Activated CD4-positive, alpha-beta memory T cell treated with anti-CD3 and anti-CD28 coated beads for 36 hours (primary cell): ENCODE measurements around the gene SARDH. TPM values are rescaled to one million over a fixed set of nuclear protein-coding genes. Genes with fewer than 3 reads are reported as not detected.

Experiments used
- CTCF ChIA-PET: fragments of 350-600 bp; sonication (Branson Sonifier 250); formaldehyde crosslinking; loops from one replicate; lab custom pipeline; 2021; ENCODE audit warnings: antibody characterized with exemption, inconsistent platforms; lab: Charles Lee
- POLR2A ChIA-PET: fragments of 350-600 bp; sonication (Branson Sonifier 250); formaldehyde crosslinking; loops from one replicate; lab custom pipeline; 2021; ENCODE audit warnings: antibody characterized with exemption; lab: Charles Lee
- DNase-seq: peaks from one replicate; pipeline ENCODE4 v3.0.0-alpha.2; 2020
- H3K27ac Mint-ChIP-seq: one replicate; pipeline ENCODE4 v1.8.0; 2021; ENCODE audit warnings: mixed read lengths
- H3K27me3 Mint-ChIP-seq: one replicate; pipeline ENCODE4 v1.8.0; 2021; ENCODE audit warnings: mixed read lengths
- H3K36me3 Mint-ChIP-seq: one replicate; pipeline ENCODE4 v1.8.0; 2021; ENCODE audit warnings: mixed read lengths
- H3K4me1 Mint-ChIP-seq: one replicate; pipeline ENCODE4 v1.8.0; 2021; ENCODE audit warnings: low read depth, mixed read lengths
- H3K4me3 Mint-ChIP-seq: one replicate; pipeline ENCODE4 v1.8.0; 2021; ENCODE audit warnings: mild to moderate bottlenecking, mixed read lengths
- H3K9me3 Mint-ChIP-seq: one replicate; pipeline ENCODE4 v1.8.0; 2021; ENCODE audit warnings: mixed read lengths
- intact Hi-C: fragments of 100-400 bp; cut with micrococcal nuclease; formaldehyde crosslinking; loops from one replicate; pipeline ENCODE4 v1.15.1; 2023
- total RNA-seq, 2 experiments: library from RNA; stranded (reverse); gene quantifications; one replicate each; pipeline ENCODE4 v1.2.3, GENCODE V29; 2021

The SARDH gene
- total RNA-seq, 2 experiments from 2014 or later: 6.5 to 6.6 TPM

GRCh38 chr9:133621725-133622267 lies 116.4 kb downstream of the SARDH start:
- Mint-ChIP-seq H3K27ac (no peak overlapping the region), H3K9me3 (peaks cover 10% of the 10 kb centered on the region), H3K4me3 (no peak overlapping the region), H3K36me3 (peaks cover 4% of the 10 kb centered on the region), H3K4me1 (peaks cover 26% of the 10 kb centered on the region), H3K27me3 (no peaks in the 10 kb centered on the region)
- POLR2A ChIA-PET: no interaction called here
- intact Hi-C loops: no loop called here
- CTCF ChIA-PET: no interaction called here
- DNase-seq: no peak

- Mint-ChIP-seq H3K36me3 (no peaks in the 10 kb centered on the region), H3K9me3 (no peaks in the 10 kb centered on the region), H3K27me3 (no peaks in the 10 kb centered on the region), H3K4me3 (no peak overlapping the region), H3K27ac (no peak overlapping the region), H3K4me1 (peaks cover 26% of the 10 kb centered on the region)
- peak; percentile 76 for DNase-seq
- ChIA-PET CTCF (interaction anchor here (1.0 kb wide), 1 partner anchor 86 kb away, joined by 5 read pairs; no protein-coding TSS in a partner anchor), POLR2A (no interaction called here)
- intact Hi-C loops: no loop called here
Observed at GRCh38 chr9:133619791-133620190, 118.4 kb downstream of the SARDH start.

GRCh38 chr9:133618726-133619125 lies 119.4 kb downstream of the SARDH start:
- no peak for DNase-seq
- ChIA-PET POLR2A (interaction anchor here (0.6 kb wide), 1 partner anchor 83 kb away, joined by 3 read pairs; no protein-coding TSS in a partner anchor), CTCF (interaction anchor here (1.0 kb wide), 1 partner anchor 85 kb away, joined by 5 read pairs; no protein-coding TSS in a partner anchor)
- H3K4me3 Mint-ChIP-seq: no peak overlapping the region
- H3K9me3 Mint-ChIP-seq: no peaks in the 10 kb centered on the region
- H3K4me1 Mint-ChIP-seq: peaks cover 26% of the 10 kb centered on the region
- H3K27ac Mint-ChIP-seq: no peak overlapping the region
- intact Hi-C loops: no loop called here
- H3K27me3 Mint-ChIP-seq: no peaks in the 10 kb centered on the region
- no peaks in the 10 kb centered on the region for H3K36me3 Mint-ChIP-seq

GRCh38 chr9:133616643-133617405 lies 121.3 kb downstream of the SARDH start:
- H3K36me3 Mint-ChIP-seq: no peaks in the 10 kb centered on the region
- POLR2A ChIA-PET: no interaction called here
- no peak overlapping the region for H3K4me3 Mint-ChIP-seq
- no peak for DNase-seq
- CTCF ChIA-PET: no interaction called here
- intact Hi-C loops: no loop called here
- peaks cover 7% of the 10 kb centered on the region for H3K27me3 Mint-ChIP-seq
- H3K9me3 Mint-ChIP-seq: no peaks in the 10 kb centered on the region
- peaks cover 19% of the 10 kb centered on the region for H3K4me1 Mint-ChIP-seq
- no peak overlapping the region for H3K27ac Mint-ChIP-seq

GRCh38 chr9:133615606-133616188 lies 122.5 kb downstream of the SARDH start:
- H3K27me3 Mint-ChIP-seq: peaks cover 7% of the 10 kb centered on the region
- no peaks in the 10 kb centered on the region for H3K9me3 Mint-ChIP-seq
- CTCF ChIA-PET: no interaction called here
- H3K36me3 Mint-ChIP-seq: no peaks in the 10 kb centered on the region
- POLR2A ChIA-PET: no interaction called here
- no peak overlapping the region for H3K4me3 Mint-ChIP-seq
- intact Hi-C loops: no loop called here
- H3K27ac Mint-ChIP-seq: no peak overlapping the region
- DNase-seq: no peak
- H3K4me1 Mint-ChIP-seq: peaks cover 11% of the 10 kb centered on the region

GRCh38 chr9:133615186-133615585 lies 123.0 kb downstream of the SARDH start:
- H3K27me3 Mint-ChIP-seq: peaks cover 12% of the 10 kb centered on the region
- no peaks in the 10 kb centered on the region for H3K9me3 Mint-ChIP-seq
- ChIA-PET POLR2A (no interaction called here), CTCF (no interaction called here)
- DNase-seq: no peak
- intact Hi-C loops: no loop called here
- no peak overlapping the region for H3K4me3 Mint-ChIP-seq
- no peak overlapping the region for H3K27ac Mint-ChIP-seq
- no peaks in the 10 kb centered on the region for H3K36me3 Mint-ChIP-seq
- peaks cover 8% of the 10 kb centered on the region for H3K4me1 Mint-ChIP-seq

GRCh38 chr9:133614678-133615077 lies 123.5 kb downstream of the SARDH start:
- Mint-ChIP-seq H3K9me3 (no peaks in the 10 kb centered on the region), H3K27ac (no peak overlapping the region), H3K36me3 (no peaks in the 10 kb centered on the region), H3K27me3 (peaks cover 16% of the 10 kb centered on the region), H3K4me3 (no peak overlapping the region), H3K4me1 (peaks cover 3% of the 10 kb centered on the region)
- intact Hi-C loops: no loop called here
- no peak for DNase-seq
- CTCF ChIA-PET: no interaction called here
- POLR2A ChIA-PET: no interaction called here

GRCh38 chr9:133614056-133614455 lies 124.1 kb downstream of the SARDH start:
- Mint-ChIP-seq H3K27ac (no peak overlapping the region), H3K4me3 (no peak overlapping the region), H3K36me3 (no peaks in the 10 kb centered on the region), H3K27me3 (peaks cover 19% of the 10 kb centered on the region), H3K4me1 (no peaks in the 10 kb centered on the region), H3K9me3 (no peaks in the 10 kb centered on the region)
- DNase-seq: no peak
- ChIA-PET CTCF (no interaction called here), POLR2A (no interaction called here)
- intact Hi-C loops: no loop called here

Other genes starting within 250 kb of the SARDH start
- gene MYMK, start 213.4 kb downstream of the SARDH start, total RNA-seq: not detected
- gene ADAMTSL2, start 203.6 kb downstream of the SARDH start, total RNA-seq: under 1 TPM; 0.05 to 0.07 TPM
- not detected for gene FAM163B, start 129.0 kb downstream of the SARDH start, total RNA-seq
- gene DBH, start 102.0 kb downstream of the SARDH start, total RNA-seq: not detected